K562 (cell line): ENCODE results near the gene IP6K1. TPM values are rescaled to one million over a fixed set of nuclear protein-coding genes. Genes with fewer than 3 reads are reported as not detected.

ENCODE experiments used
- HDAC8 ChIP-seq: fragments of 450-650 bp; IDR thresholded peaks from 2 replicates; pipeline ENCODE4 v1.6.1; 2016; ENCODE audit warnings: mild to moderate bottlenecking, missing genetic modification characterization, moderate library complexity, missing compliant biosample characterization
- MECOM ChIP-seq: fragments of 250-450 bp; sonication (Bioruptor Pico); IDR thresholded peaks from 2 replicates; pipeline ENCODE4 v1.8.0; 2022; ENCODE audit warnings: inconsistent platforms
- PHB2 ChIP-seq: fragments of 450-650 bp; IDR thresholded peaks from 2 replicates; pipeline ENCODE4 v1.6.1; 2017; ENCODE audit warnings: low read depth
- POLR2G ChIP-seq: fragments of 200-400 bp; formaldehyde crosslinking; IDR thresholded peaks from 2 replicates; pipeline ENCODE4 v1.6.1; 2017; ENCODE audit warnings: low read depth, mild to moderate bottlenecking, antibody characterized with exemption, low read length, moderate library complexity
- PREB ChIP-seq: sonication (generic); formaldehyde crosslinking; IDR thresholded peaks from 2 replicates; pipeline ENCODE4 v1.8.1; 2023; ENCODE audit warnings: mild to moderate bottlenecking, missing genetic modification reagents
- PRMT5 ChIP-seq: sonication (generic); formaldehyde crosslinking; IDR thresholded peaks from 2 replicates; pipeline ENCODE4 v1.5.0; 2020; ENCODE audit warnings: missing genetic modification reagents
- TCF3 ChIP-seq: sonication (generic); formaldehyde crosslinking; IDR thresholded peaks from 2 replicates; pipeline ENCODE4 v1.4.0; 2020; ENCODE audit warnings: mild to moderate bottlenecking, missing genetic modification reagents
- ZNF316 ChIP-seq: fragments of 450-650 bp; IDR thresholded peaks from 2 replicates; pipeline ENCODE4 v1.6.1; 2016
- polyA plus RNA-seq, 8 experiments: library from polyadenylated mRNA; depleted of rRNA in 4 of 8; stranded (reverse) in 5 of 8; unstranded in 3 of 8; fragments of >200 nt; fragmentation: Nextera tagmentation in 2 of 8; fragmentation: Illumina TruSeq in 1 of 8; extraction: Ambion mirVana in 2 of 8; extraction: Trizol in 1 of 8; gene quantifications; 2 replicates each; pipeline versions ENCODE4 v1.2.1 to v1.2.3, GENCODE V29; 2011 to 2014; ENCODE audit warnings: inconsistent platforms in 1 of 8, missing spikeins in 1 of 8
- total RNA-seq, 7 experiments: library from RNA; depleted of rRNA in 6 of 7; stranded (reverse); fragments of >200 nt in 6 of 7; fragmentation: Illumina TruSeq in 2 of 7; extraction: Trizol in 2 of 7; gene quantifications; 2 replicates each; pipeline versions ENCODE4 v1.2.1 to v1.2.3, GENCODE V29; 2011 to 2021; ENCODE audit warnings: low replicate concordance in 1 of 7
- TF ChIP-seq, protein P1 (sequence below): sonication (generic); formaldehyde crosslinking; IDR thresholded peaks from 2 replicates; pipeline ENCODE4 v1.8.1; 2022; ENCODE audit warnings: missing genetic modification reagents
- TF ChIP-seq, protein P2 (sequence below): fragments of 150-350 bp; IDR thresholded peaks from 2 replicates; pipeline ENCODE4 v1.6.1; 2014; ENCODE audit warnings: low read depth, mild to moderate bottlenecking, low read length, borderline replicate concordance

The IP6K1 gene
- total and polyA plus RNA-seq, 9 of the 15 experiments (the other 6 are each of a cell fraction or from before 2014, with no cell fraction given), result 0.46 to 29.2 (median 13.1) TPM

DNA sequence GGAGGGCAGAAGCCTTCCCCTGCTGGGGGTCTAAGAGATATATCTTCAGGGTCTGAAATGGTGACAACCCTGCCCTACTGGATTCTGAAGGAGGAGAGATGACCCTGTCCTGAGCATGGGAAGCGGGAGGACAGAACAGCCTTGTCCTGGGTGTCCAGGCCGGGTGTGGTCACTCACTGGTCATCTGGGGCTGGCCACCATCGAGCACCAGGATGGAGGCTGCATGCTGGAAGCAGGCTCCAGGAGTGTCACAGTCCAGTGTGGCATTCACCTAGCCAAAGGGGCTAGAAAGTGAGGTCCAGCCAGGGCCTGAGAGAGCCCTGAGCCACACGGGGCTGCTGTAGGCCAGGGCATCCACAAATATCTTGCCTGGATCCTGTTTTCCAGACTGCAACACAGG, 8.1 kb upstream of the IP6K1 start (continued):
- TF ChIP-seq, protein P1, sequence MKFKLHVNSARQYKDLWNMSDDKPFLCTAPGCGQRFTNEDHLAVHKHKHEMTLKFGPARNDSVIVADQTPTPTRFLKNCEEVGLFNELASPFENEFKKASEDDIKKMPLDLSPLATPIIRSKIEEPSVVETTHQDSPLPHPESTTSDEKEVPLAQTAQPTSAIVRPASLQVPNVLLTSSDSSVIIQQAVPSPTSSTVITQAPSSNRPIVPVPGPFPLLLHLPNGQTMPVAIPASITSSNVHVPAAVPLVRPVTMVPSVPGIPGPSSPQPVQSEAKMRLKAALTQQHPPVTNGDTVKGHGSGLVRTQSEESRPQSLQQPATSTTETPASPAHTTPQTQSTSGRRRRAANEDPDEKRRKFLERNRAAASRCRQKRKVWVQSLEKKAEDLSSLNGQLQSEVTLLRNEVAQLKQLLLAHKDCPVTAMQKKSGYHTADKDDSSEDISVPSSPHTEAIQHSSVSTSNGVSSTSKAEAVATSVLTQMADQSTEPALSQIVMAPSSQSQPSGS (CRISPR knock-in tag), result no peak
- no peak for TF ChIP-seq PHB2
- no peak for TF ChIP-seq HDAC8
- no peak for TF ChIP-seq PREB (CRISPR knock-in tag)
- TF ChIP-seq TCF3, result no peak
- no peak for TF ChIP-seq PRMT5
- no peak for TF ChIP-seq MECOM
- no peak for TF ChIP-seq ZNF316
- TF ChIP-seq, protein P2, sequence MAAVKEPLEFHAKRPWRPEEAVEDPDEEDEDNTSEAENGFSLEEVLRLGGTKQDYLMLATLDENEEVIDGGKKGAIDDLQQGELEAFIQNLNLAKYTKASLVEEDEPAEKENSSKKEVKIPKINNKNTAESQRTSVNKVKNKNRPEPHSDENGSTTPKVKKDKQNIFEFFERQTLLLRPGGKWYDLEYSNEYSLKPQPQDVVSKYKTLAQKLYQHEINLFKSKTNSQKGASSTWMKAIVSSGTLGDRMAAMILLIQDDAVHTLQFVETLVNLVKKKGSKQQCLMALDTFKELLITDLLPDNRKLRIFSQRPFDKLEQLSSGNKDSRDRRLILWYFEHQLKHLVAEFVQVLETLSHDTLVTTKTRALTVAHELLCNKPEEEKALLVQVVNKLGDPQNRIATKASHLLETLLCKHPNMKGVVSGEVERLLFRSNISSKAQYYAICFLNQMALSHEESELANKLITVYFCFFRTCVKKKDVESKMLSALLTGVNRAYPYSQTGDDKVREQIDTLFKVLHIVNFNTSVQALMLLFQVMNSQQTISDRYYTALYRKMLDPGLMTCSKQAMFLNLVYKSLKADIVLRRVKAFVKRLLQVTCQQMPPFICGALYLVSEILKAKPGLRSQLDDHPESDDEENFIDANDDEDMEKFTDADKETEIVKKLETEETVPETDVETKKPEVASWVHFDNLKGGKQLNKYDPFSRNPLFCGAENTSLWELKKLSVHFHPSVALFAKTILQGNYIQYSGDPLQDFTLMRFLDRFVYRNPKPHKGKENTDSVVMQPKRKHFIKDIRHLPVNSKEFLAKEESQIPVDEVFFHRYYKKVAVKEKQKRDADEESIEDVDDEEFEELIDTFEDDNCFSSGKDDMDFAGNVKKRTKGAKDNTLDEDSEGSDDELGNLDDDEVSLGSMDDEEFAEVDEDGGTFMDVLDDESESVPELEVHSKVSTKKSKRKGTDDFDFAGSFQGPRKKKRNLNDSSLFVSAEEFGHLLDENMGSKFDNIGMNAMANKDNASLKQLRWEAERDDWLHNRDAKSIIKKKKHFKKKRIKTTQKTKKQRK, result no peak
- no peak for TF ChIP-seq POLR2G
